ENCODE results near the gene DCN. TPM values are rescaled to one million over a fixed set of nuclear protein-coding genes. Genes with fewer than 3 reads are reported as not detected.

The DCN gene, protein sequence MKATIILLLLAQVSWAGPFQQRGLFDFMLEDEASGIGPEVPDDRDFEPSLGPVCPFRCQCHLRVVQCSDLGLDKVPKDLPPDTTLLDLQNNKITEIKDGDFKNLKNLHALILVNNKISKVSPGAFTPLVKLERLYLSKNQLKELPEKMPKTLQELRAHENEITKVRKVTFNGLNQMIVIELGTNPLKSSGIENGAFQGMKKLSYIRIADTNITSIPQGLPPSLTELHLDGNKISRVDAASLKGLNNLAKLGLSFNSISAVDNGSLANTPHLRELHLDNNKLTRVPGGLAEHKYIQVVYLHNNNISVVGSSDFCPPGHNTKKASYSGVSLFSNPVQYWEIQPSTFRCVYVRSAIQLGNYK
- polyA plus RNA-seq (2012; rRNA removed): 5.5 and 8.9 TPM in 2 replicates
- 5.9 and 7.0 TPM in 2 replicates for polyA plus RNA-seq (2012; cell fraction: cytosol; rRNA removed)
- 3.5 and 7.3 TPM in 2 replicates for polyA plus RNA-seq (2012; cell fraction: nucleus; rRNA removed)

DNA sequence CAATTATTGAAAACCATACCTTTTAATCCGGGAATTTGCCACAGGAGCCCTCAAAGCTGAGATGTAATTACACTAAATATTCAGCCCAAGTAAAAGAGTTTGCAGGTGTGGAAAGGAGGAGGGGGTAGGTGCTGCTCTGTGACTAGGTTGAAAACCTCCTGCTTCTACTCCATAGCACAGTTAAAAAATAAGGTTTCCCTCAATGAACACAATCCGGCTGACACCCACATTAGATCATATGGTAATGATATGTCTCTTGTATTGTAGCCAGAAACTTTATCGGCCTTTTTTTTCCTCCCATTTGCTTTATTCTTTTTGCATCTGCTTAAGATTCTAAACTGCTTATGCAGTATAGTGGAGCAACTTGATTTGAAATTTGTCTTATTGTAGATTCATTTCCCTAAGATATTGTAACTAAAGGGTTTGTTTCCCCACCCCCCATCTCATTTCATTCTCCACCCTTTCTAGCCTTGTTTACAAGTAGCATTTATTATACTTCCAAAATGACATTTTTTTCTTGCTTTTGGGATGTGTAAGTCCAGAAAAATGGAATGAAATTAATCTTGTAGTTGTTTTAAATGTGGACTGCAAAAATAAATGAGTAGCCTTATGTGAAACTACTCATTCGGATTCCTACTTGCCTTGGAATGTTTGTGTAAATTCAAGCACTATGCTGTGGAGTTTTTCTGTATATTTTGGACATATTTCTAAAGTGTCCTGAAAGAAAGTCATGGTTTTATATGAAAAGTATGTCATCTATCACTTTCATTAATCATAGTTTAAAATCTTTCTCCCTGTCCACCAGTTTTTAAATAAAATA, at the start of gene DCN:
Gene DCN, minus strand, starts transcription at position 182 of the 820 bp plus-strand sequence. CDS start 4,265 bp downstream, outside the sequence.
- ChIA-PET CTCF (interaction anchor here (1.1 to 8.2 kb wide), 3 partner anchors 144 to 205 kb away, joined by 3 to 95 read pairs (median 9); no protein-coding TSS in a partner anchor), POLR2A (no interaction called here)
- Histone ChIP-seq H3K79me2 (ENCODE audit: insufficient read depth) (no peaks in the 10 kb centered on the region), H3K9ac (peak within 1 kb of the TSS; percentile 20; the same call in 1 of the 2 replicates), H3K9me3 (no peaks in the 10 kb centered on the region), H2AFZ (ENCODE audit: low read depth) (peak within 1 kb of the TSS; percentile 24; the same call in 1 of the 2 replicates), H3K27ac (ENCODE audit: low read depth in 2 of 2, low read length in 1 of 2) (peak within 1 kb of the TSS; percentile 62 to 75), H3K4me2 (peak within 1 kb of the TSS; percentile 68), H4K20me1 (ENCODE audit: insufficient read depth) (no peaks in the 10 kb centered on the region), H3K27me3 (ENCODE audit: insufficient read depth) (no peaks in the 10 kb centered on the region), H3F3A (replicated peaks; ENCODE audit: insufficient read depth) (peaks cover 21% of the 10 kb centered on the region), H3K36me3 (replicated peaks in 1 of 2; ENCODE audit: control insufficient read depth in 1 of 2, insufficient read depth in 2 of 2, low read length in 1 of 2) (no peaks in the 10 kb centered on the region), H3K4me3 (ENCODE audit: low read depth in 2 of 2, low read length in 1 of 2) (peak within 1 kb of the TSS in 1 of 2 experiments; percentile 31; a peak in 2 of 4 replicates), H3K9me2 (no peaks in the 10 kb centered on the region), H3K4me1 (ENCODE audit: control insufficient read depth in 1 of 2, insufficient read depth in 2 of 2, low read depth in 1 of 2, low read length in 1 of 2) (peaks cover 9 to 29% of the 10 kb centered on the region in 2 experiments; a peak in 3 of 4 replicates)
- 45% methylated on average over 4 of the region's 4 CpGs for WGBS (ENCODE audit: low lambda C conversion rate)
- DNase-seq: no peak
- no peak for TF ChIP-seq YY1 (IDR thresholded peaks at IDR 0.05; ENCODE audit: low read depth)

- no peaks in the 10 kb centered on the region for H3K79me2 ChIP-seq (ENCODE audit: insufficient read depth)
- H3K4me3 ChIP-seq (ENCODE audit: low read depth in 2 of 2, low read length in 1 of 2): no peak overlapping the region
- TF ChIP-seq YY1 (IDR thresholded peaks at IDR 0.05; ENCODE audit: low read depth): no peak
- TF ChIP-seq, protein P1, sequence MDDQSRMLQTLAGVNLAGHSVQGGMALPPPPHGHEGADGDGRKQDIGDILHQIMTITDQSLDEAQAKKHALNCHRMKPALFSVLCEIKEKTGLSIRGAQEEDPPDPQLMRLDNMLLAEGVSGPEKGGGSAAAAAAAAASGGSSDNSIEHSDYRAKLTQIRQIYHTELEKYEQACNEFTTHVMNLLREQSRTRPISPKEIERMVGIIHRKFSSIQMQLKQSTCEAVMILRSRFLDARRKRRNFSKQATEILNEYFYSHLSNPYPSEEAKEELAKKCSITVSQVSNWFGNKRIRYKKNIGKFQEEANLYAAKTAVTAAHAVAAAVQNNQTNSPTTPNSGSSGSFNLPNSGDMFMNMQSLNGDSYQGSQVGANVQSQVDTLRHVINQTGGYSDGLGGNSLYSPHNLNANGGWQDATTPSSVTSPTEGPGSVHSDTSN (IDR thresholded peaks at IDR 0.05): no peak
- TF ChIP-seq FOSL2 (IDR thresholded peaks at IDR 0.05; ENCODE audit: borderline replicate concordance, low read depth): no peak
- TF ChIP-seq RFX5 (IDR thresholded peaks at IDR 0.05; ENCODE audit: low read length): no peak
- TF ChIP-seq POLR2AphosphoS5 (IDR thresholded peaks at IDR 0.05; ENCODE audit: low read depth, low read length): no peak
- TF ChIP-seq MXI1 (IDR thresholded peaks at IDR 0.05; ENCODE audit: low read depth, low read length): no peak
- no peak for TF ChIP-seq JUND (IDR thresholded peaks at IDR 0.05)
- TF ChIP-seq EZH2phosphoT487 (IDR thresholded peaks at IDR 0.05; ENCODE audit: borderline replicate concordance, low read depth): no peak
- TF ChIP-seq EP300 (IDR thresholded peaks at IDR 0.05; ENCODE audit: borderline replicate concordance in 1 of 2, low read depth in 1 of 2, low read length in 1 of 2): no peak
- TF ChIP-seq NFIC (IDR thresholded peaks at IDR 0.05; ENCODE audit: borderline replicate concordance): no peak
- no peak for TF ChIP-seq USF1 (IDR thresholded peaks at IDR 0.05; ENCODE audit: borderline replicate concordance, low read depth)
- no peak for TF ChIP-seq MAX (IDR thresholded peaks at IDR 0.05; ENCODE audit: low read depth)
- no peak for TF ChIP-seq MEF2A (IDR thresholded peaks at IDR 0.05; ENCODE audit: borderline replicate concordance, low read depth)
- TF ChIP-seq, protein P2, sequence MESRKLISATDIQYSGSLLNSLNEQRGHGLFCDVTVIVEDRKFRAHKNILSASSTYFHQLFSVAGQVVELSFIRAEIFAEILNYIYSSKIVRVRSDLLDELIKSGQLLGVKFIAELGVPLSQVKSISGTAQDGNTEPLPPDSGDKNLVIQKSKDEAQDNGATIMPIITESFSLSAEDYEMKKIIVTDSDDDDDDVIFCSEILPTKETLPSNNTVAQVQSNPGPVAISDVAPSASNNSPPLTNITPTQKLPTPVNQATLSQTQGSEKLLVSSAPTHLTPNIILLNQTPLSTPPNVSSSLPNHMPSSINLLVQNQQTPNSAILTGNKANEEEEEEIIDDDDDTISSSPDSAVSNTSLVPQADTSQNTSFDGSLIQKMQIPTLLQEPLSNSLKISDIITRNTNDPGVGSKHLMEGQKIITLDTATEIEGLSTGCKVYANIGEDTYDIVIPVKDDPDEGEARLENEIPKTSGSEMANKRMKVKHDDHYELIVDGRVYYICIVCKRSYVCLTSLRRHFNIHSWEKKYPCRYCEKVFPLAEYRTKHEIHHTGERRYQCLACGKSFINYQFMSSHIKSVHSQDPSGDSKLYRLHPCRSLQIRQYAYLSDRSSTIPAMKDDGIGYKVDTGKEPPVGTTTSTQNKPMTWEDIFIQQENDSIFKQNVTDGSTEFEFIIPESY (IDR thresholded peaks at IDR 0.05; ENCODE audit: borderline replicate concordance, low read depth): no peak
- no peak for TF ChIP-seq SMC3 (IDR thresholded peaks at IDR 0.05; ENCODE audit: low read depth, low read length)
- TF ChIP-seq, protein P3, sequence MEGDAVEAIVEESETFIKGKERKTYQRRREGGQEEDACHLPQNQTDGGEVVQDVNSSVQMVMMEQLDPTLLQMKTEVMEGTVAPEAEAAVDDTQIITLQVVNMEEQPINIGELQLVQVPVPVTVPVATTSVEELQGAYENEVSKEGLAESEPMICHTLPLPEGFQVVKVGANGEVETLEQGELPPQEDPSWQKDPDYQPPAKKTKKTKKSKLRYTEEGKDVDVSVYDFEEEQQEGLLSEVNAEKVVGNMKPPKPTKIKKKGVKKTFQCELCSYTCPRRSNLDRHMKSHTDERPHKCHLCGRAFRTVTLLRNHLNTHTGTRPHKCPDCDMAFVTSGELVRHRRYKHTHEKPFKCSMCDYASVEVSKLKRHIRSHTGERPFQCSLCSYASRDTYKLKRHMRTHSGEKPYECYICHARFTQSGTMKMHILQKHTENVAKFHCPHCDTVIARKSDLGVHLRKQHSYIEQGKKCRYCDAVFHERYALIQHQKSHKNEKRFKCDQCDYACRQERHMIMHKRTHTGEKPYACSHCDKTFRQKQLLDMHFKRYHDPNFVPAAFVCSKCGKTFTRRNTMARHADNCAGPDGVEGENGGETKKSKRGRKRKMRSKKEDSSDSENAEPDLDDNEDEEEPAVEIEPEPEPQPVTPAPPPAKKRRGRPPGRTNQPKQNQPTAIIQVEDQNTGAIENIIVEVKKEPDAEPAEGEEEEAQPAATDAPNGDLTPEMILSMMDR (IDR thresholded peaks at IDR 0.05): no peak
- no peak for TF ChIP-seq GABPA (IDR thresholded peaks at IDR 0.05; ENCODE audit: low read depth)
- no peak for TF ChIP-seq RCOR1 (IDR thresholded peaks at IDR 0.05; ENCODE audit: low read length)
- no peaks in the 10 kb centered on the region; the same call in 1 of the 2 replicates for H3K9me2 ChIP-seq
- peaks cover 2 to 9% of the 10 kb centered on the region in 2 experiments; a peak in 1 of 4 replicates for H3K4me1 ChIP-seq (ENCODE audit: control insufficient read depth in 1 of 2, insufficient read depth in 2 of 2, low read depth in 1 of 2, low read length in 1 of 2)
- no peaks in the 10 kb centered on the region for H3K9me3 ChIP-seq
- H3F3A ChIP-seq (replicated peaks; ENCODE audit: insufficient read depth): no peaks in the 10 kb centered on the region
- ChIA-PET POLR2A (no interaction called here), CTCF (no interaction called here)
- H3K4me2 ChIP-seq: no peak overlapping the region
- H3K9ac ChIP-seq: no peak overlapping the region
- H4K20me1 ChIP-seq (ENCODE audit: insufficient read depth): no peaks in the 10 kb centered on the region
- H3K27ac ChIP-seq (ENCODE audit: low read depth in 2 of 2, low read length in 1 of 2): no peak overlapping the region
- H3K36me3 ChIP-seq (replicated peaks in 1 of 2; ENCODE audit: control insufficient read depth in 1 of 2, insufficient read depth in 2 of 2, low read length in 1 of 2): no peaks in the 10 kb centered on the region
- H2AFZ ChIP-seq (ENCODE audit: low read depth): no peak overlapping the region
- H3K27me3 ChIP-seq (ENCODE audit: insufficient read depth): no peaks in the 10 kb centered on the region
- no peak for DNase-seq
Measured at GRCh38 chr12:91230841-91231240, 48.2 kb upstream of the DCN start.
